ENCODE data around the gene WBP1L. TPM values are rescaled to one million over a fixed set of nuclear protein-coding genes. Genes with fewer than 3 reads are reported as not detected.

The WBP1L gene
- polyA plus RNA-seq, 3 donors from 2014 or later: 34.1 to 53.1 (median 35.2) TPM

GRCh38 chr10:102801496-102801895 lies 57.7 kb downstream of the WBP1L start:
- DNase-seq: no peak
- H3K4me3 Mint-ChIP-seq: no peak overlapping the region
- peaks cover 9 to 24% (median 10%) of the 10 kb centered on the region in 3 donors for H3K36me3 Mint-ChIP-seq
- H3K4me1 Mint-ChIP-seq: peaks cover 47 to 72% of the 10 kb centered on the region in 2 donors
- no peaks in the 10 kb centered on the region for H3K9me3 Mint-ChIP-seq
- peaks cover 0 to 3% (median 0%) of the 10 kb centered on the region in 3 donors for H3K27me3 Mint-ChIP-seq (ENCODE audit: low read depth in 3 of 3)
- peak overlapping the region in 3 of 6 donors; percentile 51 to 67 (median 60) for H3K27ac Mint-ChIP-seq

- peaks cover 45 to 70% of the 10 kb centered on the region in 2 donors for H3K4me1 Mint-ChIP-seq
- H3K27me3 Mint-ChIP-seq (ENCODE audit: low read depth in 3 of 3): peaks cover 0 to 3% (median 0%) of the 10 kb centered on the region in 3 donors
- H3K9me3 Mint-ChIP-seq: no peaks in the 10 kb centered on the region
- peaks cover 9 to 24% (median 10%) of the 10 kb centered on the region in 3 donors for H3K36me3 Mint-ChIP-seq
- peak overlapping the region in 1 of 5 donors; percentile 8 for H3K4me3 Mint-ChIP-seq
- DNase-seq: no peak
- H3K27ac Mint-ChIP-seq: peak overlapping the region; percentile 52 to 92 (median 58)
These were observed 58.2 kb downstream of the WBP1L start for GRCh38 chr10:102801978-102802377.

- H3K27ac Mint-ChIP-seq: peak overlapping the region in 5 of 6 donors; percentile 52 to 92 (median 78)
- no peak for DNase-seq
- H3K4me1 Mint-ChIP-seq: peaks cover 36 to 59% of the 10 kb centered on the region in 2 donors
- peak overlapping the region in 2 of 5 donors; percentile 17 to 30 for H3K4me3 Mint-ChIP-seq
- peaks cover 0 to 3% (median 0%) of the 10 kb centered on the region in 3 donors for H3K27me3 Mint-ChIP-seq (ENCODE audit: low read depth in 3 of 3)
- H3K36me3 Mint-ChIP-seq: peaks cover 9 to 24% (median 10%) of the 10 kb centered on the region in 3 donors
- H3K9me3 Mint-ChIP-seq: no peaks in the 10 kb centered on the region
These were observed 59.3 kb downstream of the WBP1L start for GRCh38 chr10:102802920-102803534.

- Mint-ChIP-seq H3K27ac (peak overlapping the region in 4 of 6 donors; percentile 8 to 61 (median 52)), H3K27me3 (ENCODE audit: low read depth in 3 of 3) (peaks cover 0 to 3% (median 0%) of the 10 kb centered on the region in 3 donors), H3K4me3 (no peak overlapping the region), H3K9me3 (no peaks in the 10 kb centered on the region), H3K4me1 (peaks cover 33 to 60% of the 10 kb centered on the region in 2 donors), H3K36me3 (peaks cover 9 to 20% (median 10%) of the 10 kb centered on the region in 3 donors)
- DNase-seq: no peak
These were observed 60.8 kb downstream of the WBP1L start for GRCh38 chr10:102804382-102805055.

- peaks cover 0 to 3% (median 0%) of the 10 kb centered on the region in 3 donors for H3K27me3 Mint-ChIP-seq (ENCODE audit: low read depth in 3 of 3)
- peak overlapping the region in 4 of 6 donors; percentile 48 to 87 (median 72) for H3K27ac Mint-ChIP-seq
These were observed 64.6 kb downstream of the WBP1L start for GRCh38 chr10:102808380-102808779.

GRCh38 chr10:102811346-102811745 lies 67.6 kb downstream of the WBP1L start:
- Mint-ChIP-seq H3K36me3 (peaks cover 10 to 31% (median 14%) of the 10 kb centered on the region in 3 donors), H3K9me3 (no peaks in the 10 kb centered on the region), H3K4me3 (no peak overlapping the region), H3K4me1 (peaks cover 49 to 65% of the 10 kb centered on the region in 2 donors), H3K27me3 (ENCODE audit: low read depth in 3 of 3) (peaks cover 0 to 2% (median 0%) of the 10 kb centered on the region in 3 donors), H3K27ac (peak overlapping the region in 5 of 6 donors; percentile 17 to 69 (median 24))
- no peak for DNase-seq

More at GRCh38 chr10:102808380-102808779, 64.6 kb downstream of the WBP1L start:
- Mint-ChIP-seq H3K9me3 (no peaks in the 10 kb centered on the region), H3K4me3 (no peak overlapping the region), H3K36me3 (peaks cover 9 to 30% (median 10%) of the 10 kb centered on the region in 3 donors), H3K4me1 (peaks cover 26 to 48% of the 10 kb centered on the region in 2 donors)
- DNase-seq: no peak

- Mint-ChIP-seq H3K27ac (peak overlapping the region; percentile 61 to 91 (median 76)), H3K4me3 (peak overlapping the region in 4 of 5 donors; percentile 55 to 74 (median 70)), H3K36me3 (peaks cover 10 to 31% (median 14%) of the 10 kb centered on the region in 3 donors), H3K27me3 (ENCODE audit: low read depth in 3 of 3) (peaks cover 0 to 2% (median 0%) of the 10 kb centered on the region in 3 donors), H3K9me3 (no peaks in the 10 kb centered on the region), H3K4me1 (peaks cover 46 to 65% of the 10 kb centered on the region in 2 donors)
- DNase-seq: peak; percentile 23 to 35 (median 26)
These were observed 68.6 kb downstream of the WBP1L start for GRCh38 chr10:102812231-102812876.

- H3K4me1 Mint-ChIP-seq: peaks cover 46 to 66% of the 10 kb centered on the region in 2 donors
- DNase-seq: no peak
- H3K9me3 Mint-ChIP-seq: no peaks in the 10 kb centered on the region
- peak overlapping the region in 5 of 6 donors; percentile 72 to 88 (median 83) for H3K27ac Mint-ChIP-seq
- peak overlapping the region in 1 of 5 donors; percentile 73 for H3K4me3 Mint-ChIP-seq
- peaks cover 10 to 31% (median 14%) of the 10 kb centered on the region in 3 donors for H3K36me3 Mint-ChIP-seq
- H3K27me3 Mint-ChIP-seq (ENCODE audit: low read depth in 3 of 3): peaks cover 0 to 2% (median 0%) of the 10 kb centered on the region in 3 donors
These were observed 69.3 kb downstream of the WBP1L start for GRCh38 chr10:102813017-102813541.

- peaks cover 46 to 60% of the 10 kb centered on the region in 2 donors for H3K4me1 Mint-ChIP-seq
- H3K4me3 Mint-ChIP-seq: peak overlapping the region in 3 of 5 donors; percentile 17 to 73 (median 39)
- no peak for DNase-seq
- H3K27ac Mint-ChIP-seq: peak overlapping the region; percentile 72 to 88 (median 85)
- H3K9me3 Mint-ChIP-seq: no peaks in the 10 kb centered on the region
- peaks cover 0 to 2% (median 0%) of the 10 kb centered on the region in 3 donors for H3K27me3 Mint-ChIP-seq (ENCODE audit: low read depth in 3 of 3)
- H3K36me3 Mint-ChIP-seq: peaks cover 10 to 31% (median 14%) of the 10 kb centered on the region in 3 donors
These were observed 70.1 kb downstream of the WBP1L start for GRCh38 chr10:102813734-102814452.

GRCh38 chr10:102814453-102814871 lies 70.7 kb downstream of the WBP1L start:
- peaks cover 10 to 31% (median 14%) of the 10 kb centered on the region in 3 donors for H3K36me3 Mint-ChIP-seq
- peak overlapping the region; percentile 80 to 88 (median 85) for H3K27ac Mint-ChIP-seq
- peaks cover 0 to 2% (median 0%) of the 10 kb centered on the region in 3 donors for H3K27me3 Mint-ChIP-seq (ENCODE audit: low read depth in 3 of 3)
- H3K9me3 Mint-ChIP-seq: no peaks in the 10 kb centered on the region
- peak; percentile 36 to 63 (median 40) for DNase-seq
- H3K4me3 Mint-ChIP-seq: peak overlapping the region in 4 of 5 donors; percentile 36 to 73 (median 40)
- H3K4me1 Mint-ChIP-seq: peaks cover 47 to 64% of the 10 kb centered on the region in 2 donors

GRCh38 chr10:102814873-102815661 lies 71.3 kb downstream of the WBP1L start:
- Mint-ChIP-seq H3K36me3 (peaks cover 7 to 28% (median 14%) of the 10 kb centered on the region in 3 donors), H3K4me3 (peak overlapping the region in 2 of 5 donors; percentile 39 to 73), H3K27ac (peak overlapping the region; percentile 77 to 97 (median 87)), H3K4me1 (peaks cover 43 to 69% of the 10 kb centered on the region in 2 donors), H3K27me3 (ENCODE audit: low read depth in 3 of 3) (peaks cover 0 to 2% (median 0%) of the 10 kb centered on the region in 3 donors), H3K9me3 (no peaks in the 10 kb centered on the region)
- no peak for DNase-seq

Data from immature natural killer cell (primary cell).